Neural cell (in vitro differentiated cells): ENCODE results near the gene ARID3A. TPM values are rescaled to one million over a fixed set of nuclear protein-coding genes. Genes with fewer than 3 reads are reported as not detected.

ENCODE experiments used
- H2AFZ ChIP-seq: fragments of 200-600, 300-800 bp; sonication (generic), shearing (Covaris generic); 2 replicates; pipeline ENCODE4 v1.6.0; 2014; ENCODE audit warnings: low read depth, mild to moderate bottlenecking, antibody characterized with exemption, low read length, moderate library complexity
- H3F3A ChIP-seq: fragments of 200-600 bp; shearing (Covaris generic); 2 replicates; pipeline ENCODE4 v1.6.1; 2016; ENCODE audit warnings: mild to moderate bottlenecking, moderate library complexity, mixed read lengths, antibody characterized with exemption, low read length; ENCODE audit not compliant: insufficient read depth, poor library complexity, severe bottlenecking
- H3K27ac ChIP-seq: fragments of 200-600, 300-800 bp; sonication (generic), shearing (Covaris generic); 2 replicates; pipeline ENCODE4 v1.5.1; 2014; ENCODE audit warnings: mild to moderate bottlenecking, low read length, moderate library complexity
- H3K27me3 ChIP-seq: fragments of 300-800, 200-600 bp; sonication (generic), shearing (Covaris generic); 2 replicates; pipeline ENCODE4 v1.6.0; 2014; ENCODE audit warnings: mild to moderate bottlenecking, low read depth, low read length, moderate library complexity; ENCODE audit not compliant: insufficient read depth
- H3K36me3 ChIP-seq: fragments of 300-800, 200-600 bp; sonication (generic), shearing (Covaris generic); 2 replicates; pipeline ENCODE4 v1.5.1; 2014; ENCODE audit warnings: mild to moderate bottlenecking, antibody characterized with exemption, low read length, moderate library complexity; ENCODE audit not compliant: insufficient read depth
- H3K4me2 ChIP-seq: fragments of 300-800, 200-600 bp; sonication (generic), shearing (Covaris generic); 2 replicates; pipeline ENCODE4 v1.6.0; 2014; ENCODE audit warnings: mild to moderate bottlenecking, low read length
- H3K4me3 ChIP-seq: fragments of 300-800, 200-600 bp; sonication (generic), shearing (Covaris generic); 2 replicates; pipeline ENCODE4 v1.5.1; 2014; ENCODE audit warnings: mild to moderate bottlenecking, low read length, moderate library complexity
- H3K79me2 ChIP-seq: fragments of 200-600 bp; shearing (Covaris generic); replicated peaks from 2 replicates; pipeline ENCODE4 v1.6.0; 2014; ENCODE audit warnings: mild to moderate bottlenecking, low read length, moderate library complexity; ENCODE audit not compliant: insufficient read depth
- H3K9ac ChIP-seq: fragments of 300-800, 200-600 bp; sonication (generic), shearing (Covaris generic); 2 replicates; pipeline ENCODE4 v1.6.1; 2016; ENCODE audit warnings: mild to moderate bottlenecking, low read length, mixed read lengths
- H3K9me2 ChIP-seq: fragments of 200-600 bp; shearing (Covaris generic); 2 replicates; pipeline ENCODE4 v1.6.1; 2016; ENCODE audit warnings: mild to moderate bottlenecking, low read length, mixed read lengths; ENCODE audit not compliant: insufficient read depth
- H3K9me3 ChIP-seq: fragments of 200-600, 300-800 bp; sonication (generic), shearing (Covaris generic); 2 replicates; pipeline ENCODE4 v1.6.1; 2016; ENCODE audit warnings: mild to moderate bottlenecking, mixed run types, low read length, moderate library complexity, mixed read lengths
- H4K20me1 ChIP-seq: fragments of 200-600 bp; shearing (Covaris generic); 2 replicates; pipeline ENCODE4 v1.6.1; 2016; ENCODE audit warnings: mild to moderate bottlenecking, mixed run types; ENCODE audit not compliant: insufficient read depth
- EP300 ChIP-seq: fragments of 450-650 bp; conservative IDR thresholded peaks from 2 replicates; pipeline ENCODE4 v1.6.1; 2014; ENCODE audit warnings: antibody characterized with exemption, mild to moderate bottlenecking, moderate library complexity; ENCODE audit not compliant: poor library complexity, severe bottlenecking
- EZH2 ChIP-seq: fragments of 200-600, 300-800 bp; shearing (Covaris generic), sonication (generic); IDR thresholded peaks from 2 replicates; pipeline ENCODE4 v1.6.1; 2014; ENCODE audit warnings: antibody characterized with exemption, low read length, borderline replicate concordance, mild to moderate bottlenecking; ENCODE audit not compliant: insufficient read depth, poor library complexity, severe bottlenecking
- MXI1 ChIP-seq: fragments of 450-650 bp; conservative IDR thresholded peaks from 2 replicates; pipeline ENCODE4 v1.6.1; 2014; ENCODE audit warnings: antibody characterized with exemption, mild to moderate bottlenecking; ENCODE audit not compliant: poor library complexity, severe bottlenecking
- POLR2AphosphoS5 ChIP-seq: IDR thresholded peaks from 2 replicates; pipeline ENCODE4 v1.6.1; 2012
- RAD21 ChIP-seq: fragments of 450-650 bp; conservative IDR thresholded peaks from 2 replicates; pipeline ENCODE4 v1.6.1; 2014; ENCODE audit warnings: antibody characterized with exemption, mild to moderate bottlenecking, moderate library complexity
- REST ChIP-seq: IDR thresholded peaks from 2 replicates; pipeline ENCODE4 v1.6.1; 2012; ENCODE audit warnings: borderline replicate concordance
- SMC3 ChIP-seq: fragments of 450-650 bp; conservative IDR thresholded peaks from 2 replicates; pipeline ENCODE4 v1.6.1; 2014; ENCODE audit warnings: antibody characterized with exemption, mild to moderate bottlenecking, moderate library complexity; ENCODE audit not compliant: poor library complexity
- TAF1 ChIP-seq: IDR thresholded peaks from 2 replicates; pipeline ENCODE4 v1.6.1; 2012; ENCODE audit warnings: low read depth
- polyA plus RNA-seq: library from polyadenylated mRNA; depleted of rRNA; stranded (reverse); fragments of >200 nt; gene quantifications from 2 replicates; pipeline ENCODE4 v1.2.3, GENCODE V29; 2014
- TF ChIP-seq, protein P1 (sequence below): fragments of 450-650 bp; IDR thresholded peaks from 2 replicates; pipeline ENCODE4 v1.5.1; 2014; ENCODE audit warnings: antibody characterized with exemption, mild to moderate bottlenecking, moderate library complexity; ENCODE audit not compliant: poor library complexity, severe bottlenecking

ARID3A gene
- polyA plus RNA-seq, 1 donor from 2014 or later = 11.4 TPM

- Histone ChIP-seq H3K36me3 (no peaks in the 10 kb centered on the region), H2AFZ (no peak overlapping the region), H3K4me2 (no peak overlapping the region), H3K79me2 (no peaks in the 10 kb centered on the region), H3K27ac (no peak overlapping the region), H3K9ac (no peak overlapping the region), H3K9me3 (no peaks in the 10 kb centered on the region), H3K9me2 (no peaks in the 10 kb centered on the region), H3F3A (no peaks in the 10 kb centered on the region), H3K27me3 (peaks cover 14% of the 10 kb centered on the region), H3K4me3 (no peak overlapping the region), H4K20me1 (no peaks in the 10 kb centered on the region)
- no peak for TF ChIP-seq EZH2
- no peak for TF ChIP-seq POLR2AphosphoS5
- TF ChIP-seq REST = no peak
- TF ChIP-seq SMC3 = no peak
- no peak for TF ChIP-seq RAD21
- no peak for TF ChIP-seq EP300
- TF ChIP-seq, protein P1, sequence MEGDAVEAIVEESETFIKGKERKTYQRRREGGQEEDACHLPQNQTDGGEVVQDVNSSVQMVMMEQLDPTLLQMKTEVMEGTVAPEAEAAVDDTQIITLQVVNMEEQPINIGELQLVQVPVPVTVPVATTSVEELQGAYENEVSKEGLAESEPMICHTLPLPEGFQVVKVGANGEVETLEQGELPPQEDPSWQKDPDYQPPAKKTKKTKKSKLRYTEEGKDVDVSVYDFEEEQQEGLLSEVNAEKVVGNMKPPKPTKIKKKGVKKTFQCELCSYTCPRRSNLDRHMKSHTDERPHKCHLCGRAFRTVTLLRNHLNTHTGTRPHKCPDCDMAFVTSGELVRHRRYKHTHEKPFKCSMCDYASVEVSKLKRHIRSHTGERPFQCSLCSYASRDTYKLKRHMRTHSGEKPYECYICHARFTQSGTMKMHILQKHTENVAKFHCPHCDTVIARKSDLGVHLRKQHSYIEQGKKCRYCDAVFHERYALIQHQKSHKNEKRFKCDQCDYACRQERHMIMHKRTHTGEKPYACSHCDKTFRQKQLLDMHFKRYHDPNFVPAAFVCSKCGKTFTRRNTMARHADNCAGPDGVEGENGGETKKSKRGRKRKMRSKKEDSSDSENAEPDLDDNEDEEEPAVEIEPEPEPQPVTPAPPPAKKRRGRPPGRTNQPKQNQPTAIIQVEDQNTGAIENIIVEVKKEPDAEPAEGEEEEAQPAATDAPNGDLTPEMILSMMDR = no peak
- TF ChIP-seq TAF1 = no peak
- TF ChIP-seq MXI1 = no peak
Measured at GRCh38 chr19:995051-995827, 69.4 kb downstream of the ARID3A start.

DNA sequence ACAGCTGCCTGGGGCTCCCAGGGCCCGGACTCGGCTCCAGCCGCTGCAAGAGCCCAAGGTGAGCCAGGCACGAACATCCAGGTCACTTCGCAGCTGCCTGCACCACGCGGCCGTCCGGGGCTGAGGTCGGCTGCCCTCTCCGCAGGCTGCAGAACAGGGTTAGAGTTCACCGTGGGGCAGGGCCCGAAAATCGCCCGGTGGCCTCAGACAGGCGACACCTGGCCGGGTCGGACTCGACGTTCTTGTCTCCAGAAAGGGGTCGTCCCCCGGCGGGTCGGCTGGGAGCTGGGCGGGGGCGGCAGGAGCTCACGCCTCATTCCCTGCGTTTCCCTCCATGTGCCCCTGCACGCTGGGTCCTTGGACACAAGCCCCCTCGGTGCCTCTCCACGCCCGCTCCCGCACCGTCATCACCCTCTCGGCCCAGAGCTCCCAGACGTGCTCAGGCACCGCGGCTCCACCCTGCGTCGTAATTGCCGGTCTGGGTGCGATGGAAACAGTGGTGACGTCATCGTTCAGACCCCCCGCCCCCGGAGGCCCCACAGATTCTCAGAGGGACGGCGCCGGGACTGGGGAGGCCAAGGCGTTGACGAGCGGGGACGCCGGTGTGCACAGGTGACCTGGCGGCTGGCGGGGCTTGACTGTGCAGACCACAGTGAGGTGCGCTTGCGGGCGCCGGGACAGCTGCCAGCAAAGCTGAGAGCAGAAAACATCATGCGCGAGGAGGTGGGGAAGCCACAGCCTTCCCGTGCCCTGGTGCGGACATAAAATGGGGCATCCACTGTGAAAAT, 70.4 kb downstream of the ARID3A start:
- Histone ChIP-seq H3K4me3 (no peak overlapping the region), H3K9me2 (no peaks in the 10 kb centered on the region), H3K27me3 (peaks cover 21% of the 10 kb centered on the region)

More for the DNA sequence above, 70.4 kb downstream of the ARID3A start:
- H3K9ac ChIP-seq = no peak overlapping the region
- H3K27ac ChIP-seq = no peak overlapping the region
- H3K4me2 ChIP-seq = no peak overlapping the region
- H3K36me3 ChIP-seq = no peaks in the 10 kb centered on the region
- H3F3A ChIP-seq = no peaks in the 10 kb centered on the region
- no peaks in the 10 kb centered on the region for H3K79me2 ChIP-seq
- H2AFZ ChIP-seq = no peak overlapping the region
- TF ChIP-seq REST (no peak), POLR2AphosphoS5 (no peak), SMC3 (no peak), EP300 (no peak), TAF1 (no peak), MXI1 (no peak), EZH2 (no peak), RAD21 (no peak)
- TF ChIP-seq, protein P1 = no peak
- no peaks in the 10 kb centered on the region for H3K9me3 ChIP-seq
- H4K20me1 ChIP-seq = no peaks in the 10 kb centered on the region
